HCT116 (cell line): ENCODE data around the gene OPCML.

Experiments
- CTCF ChIP-seq, 3 experiments: fragments of 200-600 bp in 1 of 3; sonication (generic) in 1 of 3; IDR thresholded peaks in 2 of 3; conservative IDR thresholded peaks in 1 of 3; 2 replicates each; pipeline ENCODE4 v1.5.1; 2012 to 2017; ENCODE audit warnings: low read depth in 2 of 3, low read length in 2 of 3, antibody characterized with exemption in 1 of 3, borderline replicate concordance in 1 of 3, control low read depth in 1 of 3, mild to moderate bottlenecking in 1 of 3, mixed read lengths in 1 of 3, mixed run types in 1 of 3, moderate library complexity in 1 of 3; ENCODE audit not compliant: insufficient read depth in 1 of 3
- EGR1 ChIP-seq: IDR thresholded peaks from 2 replicates; pipeline ENCODE4 v1.6.1; 2012; ENCODE audit warnings: low read depth
- EZH2phosphoT487 ChIP-seq: fragments of 200-600 bp; IDR thresholded peaks from 2 replicates; pipeline ENCODE4 v1.6.1; 2018; ENCODE audit warnings: antibody characterized with exemption, borderline replicate concordance
- POLR2A ChIP-seq: IDR thresholded peaks from 2 replicates; pipeline ENCODE4 v1.7.0; 2011; ENCODE audit warnings: borderline replicate concordance; ENCODE audit not compliant: insufficient read depth, insufficient read length; ENCODE audit errors: extremely low read depth
- POLR2AphosphoS5 ChIP-seq: IDR thresholded peaks from 2 replicates; pipeline ENCODE4 v1.6.1; 2011; ENCODE audit warnings: mild to moderate bottlenecking, low read depth, low read length, moderate library complexity
- RAD21 ChIP-seq: IDR thresholded peaks from 2 replicates; pipeline ENCODE4 v1.6.1; 2012; ENCODE audit warnings: low read depth, mild to moderate bottlenecking
- REST ChIP-seq: IDR thresholded peaks from 2 replicates; pipeline ENCODE4 v1.6.1; 2012; ENCODE audit warnings: low read depth
- YY1 ChIP-seq: IDR thresholded peaks from 2 replicates; pipeline ENCODE4 v1.6.1; 2011; ENCODE audit warnings: low read length, low read depth, moderate library complexity, mild to moderate bottlenecking; ENCODE audit not compliant: insufficient replicate concordance; ENCODE audit errors: extremely low read depth
- ZNF274 ChIP-seq: fragments of 200-500 bp; sonication (Bioruptor generic); IDR thresholded peaks from 2 replicates; pipeline ENCODE4 v1.6.1; 2014; ENCODE audit warnings: mild to moderate bottlenecking, low read depth, low read length, inconsistent platforms

- no peak for TF ChIP-seq POLR2A
- no peak for TF ChIP-seq ZNF274
- TF ChIP-seq CTCF (IDR thresholded peaks at IDR 0.05 in 2 of 3, conservative IDR thresholded peaks at IDR 0.05 in 1 of 3; ENCODE audit: borderline replicate concordance in 1 of 3, insufficient read depth in 1 of 3, low read depth in 2 of 3, low read length in 2 of 3): no peak
- no peak for TF ChIP-seq RAD21
- no peak for TF ChIP-seq POLR2AphosphoS5
- no peak for TF ChIP-seq REST
- TF ChIP-seq YY1: no peak
- TF ChIP-seq EZH2phosphoT487: no peak
- no peak for TF ChIP-seq EGR1
Measured at GRCh38 chr11:133133606-133134005, 398.7 kb downstream of the OPCML start.
